Lower lobe of right lung (tissue), 2 donors: ENCODE measurements around the gene ZKSCAN8. TPM values are rescaled to one million over a fixed set of nuclear protein-coding genes. Genes with fewer than 3 reads are reported as not detected.

Experiments
- ATAC-seq, 2 donors: fragments of 200-7000 bp; cut with Tn5 transposase; one replicate each; pipeline ENCODE4 v1.9.1; 2020 to 2022; ENCODE audit warnings: mild to moderate bottlenecking in 2 of 2, moderate library complexity in 2 of 2
- DNase-seq: peaks from one replicate; pipeline ENCODE4 v3.0.0-alpha.2; 2020
- H3K27ac ChIP-seq: fragments of 200-600 bp; one replicate; pipeline ENCODE4 v1.8.0; 2022
- H3K27me3 ChIP-seq: fragments of 200-600 bp; one replicate; pipeline ENCODE4 v1.8.0; 2022; ENCODE audit warnings: low read depth
- H3K36me3 ChIP-seq: fragments of 200-600 bp; one replicate; pipeline ENCODE4 v1.8.0; 2022; ENCODE audit warnings: mild to moderate bottlenecking
- H3K4me1 ChIP-seq: fragments of 200-600 bp; one replicate; pipeline ENCODE4 v1.8.0; 2022
- H3K4me3 ChIP-seq: fragments of 200-600 bp; one replicate; pipeline ENCODE4 v1.8.0; 2022; ENCODE audit warnings: mild to moderate bottlenecking
- H3K9me3 ChIP-seq: fragments of 200-600 bp; one replicate; pipeline ENCODE4 v1.8.0; 2022
- CTCF ChIP-seq: fragments of 200-600 bp; IDR thresholded peaks from one replicate; pipeline ENCODE4 v1.8.0; 2022; ENCODE audit warnings: antibody characterized with exemption, mild to moderate bottlenecking
- intact Hi-C: fragments of 100-400 bp; cut with DNase I; formaldehyde crosslinking; loops from one replicate; pipeline ENCODE4 v1.11.0; 2022
- total RNA-seq: library from RNA; stranded (reverse); fragmentation: NEBNext Ultra II Directional; extraction: Animal tissue kit (Norgen Biotek cat#: 25700); gene quantifications from one replicate; pipeline ENCODE4 v1.2.1, GENCODE V29; 2021
- donor health status: DM: no; HTN: yes; CAD: no; lungs with severe emphysema.

Gene ZKSCAN8
- total RNA-seq, 1 donor from 2014 or later, result 20.6 TPM

GRCh38 chr6:28159029-28159607 lies 17.4 kb downstream of the ZKSCAN8 start:
- TF ChIP-seq CTCF, result no peak
- Histone ChIP-seq H3K4me3 (no peak overlapping the region), H3K4me1 (peaks cover 7% of the 10 kb centered on the region), H3K27ac (no peak overlapping the region), H3K9me3 (no peaks in the 10 kb centered on the region), H3K27me3 (no peaks in the 10 kb centered on the region), H3K36me3 (peaks cover 34% of the 10 kb centered on the region)
- intact Hi-C loops, result no loop called here
- no peak for DNase-seq
- ATAC-seq, result no peak

- Histone ChIP-seq H3K27ac (no peak overlapping the region), H3K4me3 (no peak overlapping the region), H3K27me3 (no peaks in the 10 kb centered on the region), H3K36me3 (peaks cover 23% of the 10 kb centered on the region), H3K4me1 (peaks cover 7% of the 10 kb centered on the region), H3K9me3 (no peaks in the 10 kb centered on the region)
- DNase-seq (no peak), ATAC-seq (no peak)
- intact Hi-C loops, result no loop called here
- no peak for TF ChIP-seq CTCF
Observed at GRCh38 chr6:28160233-28160632, 18.6 kb downstream of the ZKSCAN8 start.

GRCh38 chr6:28161410-28162079 lies 19.9 kb downstream of the ZKSCAN8 start:
- Histone ChIP-seq H3K4me3 (peak overlapping the region; percentile 61), H3K27me3 (no peaks in the 10 kb centered on the region), H3K4me1 (peaks cover 7% of the 10 kb centered on the region), H3K36me3 (peaks cover 12% of the 10 kb centered on the region), H3K9me3 (no peaks in the 10 kb centered on the region), H3K27ac (peak overlapping the region; percentile 43)
- ATAC-seq (peak; percentile 92 to 98), DNase-seq (peak; percentile 81)
- no peak for TF ChIP-seq CTCF
- intact Hi-C loops, result no loop called here

GRCh38 chr6:28165563-28165962 lies 23.9 kb downstream of the ZKSCAN8 start:
- no peak for DNase-seq
- H3K4me3 ChIP-seq, result no peak overlapping the region
- H3K9me3 ChIP-seq, result no peaks in the 10 kb centered on the region
- H3K4me1 ChIP-seq, result peaks cover 7% of the 10 kb centered on the region
- intact Hi-C loops, result no loop called here
- H3K27me3 ChIP-seq, result no peaks in the 10 kb centered on the region
- no peak overlapping the region for H3K27ac ChIP-seq
- TF ChIP-seq CTCF, result no peak
- H3K36me3 ChIP-seq, result no peaks in the 10 kb centered on the region
- no peak for ATAC-seq

- no peak for DNase-seq
- Histone ChIP-seq H3K27me3 (no peaks in the 10 kb centered on the region), H3K4me3 (no peak overlapping the region), H3K27ac (no peak overlapping the region), H3K36me3 (no peaks in the 10 kb centered on the region), H3K4me1 (peaks cover 3% of the 10 kb centered on the region), H3K9me3 (no peaks in the 10 kb centered on the region)
- ATAC-seq, result no peak
- intact Hi-C loops, result no loop called here
- no peak for TF ChIP-seq CTCF
Observed at GRCh38 chr6:28167068-28167467, 25.4 kb downstream of the ZKSCAN8 start.
